Endothelial cell of umbilical vein (primary cell): Measurements from ENCODE around the gene HAUS6. TPM values are rescaled to one million over a fixed set of nuclear protein-coding genes. Genes with fewer than 3 reads are reported as not detected.

Experiments used
- BruUV-seq: library from RNA; stranded (reverse); fragments of 400-500 nt; replicated peaks from 2 replicates; lab custom pipeline; 2021; lab: Mats Ljungman, UMichigan
- CTCF ChIA-PET: fragments of 300-600, 350-600 bp; sonication (Branson Sonifier 250); formaldehyde crosslinking; loops from one replicate; lab custom pipeline; 2021; ENCODE audit warnings: antibody characterized with exemption, inconsistent platforms; lab: Charles Lee
- POLR2A ChIA-PET: fragments of 300-600, 350-600 bp; sonication (Branson Sonifier 250); formaldehyde crosslinking; loops from one replicate; lab custom pipeline; 2021; ENCODE audit warnings: antibody characterized with exemption, inconsistent platforms; lab: Charles Lee
- DNase-seq: peaks from one replicate; pipeline ENCODE4 v3.0.0-alpha.2; 2011; ENCODE audit warnings: low read depth, low spot score
- FAIRE-seq: peaks from 2 replicates; lab custom pipeline; 2011; peaks lifted over from hg19 to GRCh38; lab: Jason Lieb, UNC
- H2AFZ ChIP-seq: 2 replicates; pipeline ENCODE4 v1.6.0; 2012; ENCODE audit warnings: low read depth, low read length, control low read depth, inconsistent platforms
- H3K27ac ChIP-seq: 2 replicates; pipeline ENCODE4 v1.5.1; 2011; ENCODE audit warnings: low read depth, mild to moderate bottlenecking, control low read depth, low read length, moderate library complexity; ENCODE audit not compliant: insufficient read depth
- H3K27me3 ChIP-seq, 2 experiments: 2 replicates each; pipeline versions ENCODE4 v1.6.0 to v1.6.1; 2011; ENCODE audit warnings: low read length in 2 of 2, mixed read lengths in 1 of 2; ENCODE audit not compliant: control insufficient read depth in 2 of 2, insufficient read depth in 2 of 2
- H3K36me3 ChIP-seq, 2 experiments: 2 replicates in 1 of 2; 3 replicates in 1 of 2; pipeline ENCODE4 v1.5.1; 2011; ENCODE audit warnings: low read length in 2 of 2, mild to moderate bottlenecking in 1 of 2, moderate library complexity in 1 of 2; ENCODE audit not compliant: control insufficient read depth in 2 of 2, insufficient read depth in 2 of 2; ENCODE audit errors: extremely low read depth in 1 of 2
- H3K4me1 ChIP-seq: 3 replicates; pipeline ENCODE4 v1.5.1; 2011; ENCODE audit warnings: mild to moderate bottlenecking, low read length; ENCODE audit not compliant: control insufficient read depth, insufficient read depth; ENCODE audit errors: extremely low read depth
- H3K4me2 ChIP-seq: 2 replicates; pipeline ENCODE4 v1.6.1; 2011; ENCODE audit warnings: low read length, control low read depth, mixed read lengths; ENCODE audit not compliant: insufficient read depth
- H3K4me3 ChIP-seq, 3 experiments: fragments of 200-600 bp in 1 of 3; sonication (generic), shearing (Covaris generic) in 1 of 3; replicated peaks in 1 of 3; 2 replicates each; pipeline ENCODE4 v1.5.1; 2011 to 2016; ENCODE audit warnings: control low read depth in 3 of 3, low read length in 3 of 3, mild to moderate bottlenecking in 2 of 3, inconsistent platforms in 1 of 3, low read depth in 1 of 3, moderate library complexity in 1 of 3; ENCODE audit not compliant: insufficient read depth in 1 of 3
- H3K79me2 ChIP-seq: 2 replicates; pipeline ENCODE4 v1.6.0; 2012; ENCODE audit warnings: low read length, inconsistent platforms; ENCODE audit not compliant: control insufficient read depth, insufficient read depth
- H3K9ac ChIP-seq: replicated peaks from 2 replicates; pipeline ENCODE3; 2011; ENCODE audit warnings: low read length, control low read depth; ENCODE audit not compliant: insufficient read depth; ENCODE audit errors: extremely low read depth
- H3K9me1 ChIP-seq: replicated peaks from 3 replicates; pipeline ENCODE4 v1.6.0; 2011; ENCODE audit warnings: mild to moderate bottlenecking, low read length; ENCODE audit not compliant: control insufficient read depth, insufficient read depth; ENCODE audit errors: extremely low read depth
- H3K9me3 ChIP-seq: replicated peaks from 2 replicates; pipeline ENCODE4 v1.5.1; 2012; ENCODE audit warnings: low read length, inconsistent platforms; ENCODE audit not compliant: control insufficient read depth, insufficient read depth
- H4K20me1 ChIP-seq: replicated peaks from 2 replicates; pipeline ENCODE3; 2011; ENCODE audit warnings: mild to moderate bottlenecking, low read length; ENCODE audit not compliant: control insufficient read depth, insufficient read depth; ENCODE audit errors: extremely low read depth
- EZH2 ChIP-seq: IDR thresholded peaks from 2 replicates; pipeline ENCODE4 v1.6.1; 2012; ENCODE audit warnings: borderline replicate concordance, low read depth, mild to moderate bottlenecking, moderate library complexity, low read length, inconsistent platforms; ENCODE audit not compliant: severe bottlenecking
- FOS ChIP-seq: IDR thresholded peaks from 2 replicates; pipeline ENCODE4 v1.6.1; 2011; ENCODE audit warnings: mild to moderate bottlenecking, low read length, moderate library complexity, borderline replicate concordance; ENCODE audit not compliant: insufficient read depth
- GATA2 ChIP-seq: IDR thresholded peaks from 2 replicates; pipeline ENCODE4 v1.7.0; 2011; ENCODE audit warnings: low read depth, mild to moderate bottlenecking, moderate library complexity, mixed read lengths, low read length; ENCODE audit not compliant: insufficient read length, insufficient read depth
- JUN ChIP-seq: IDR thresholded peaks from 2 replicates; pipeline ENCODE4 v1.6.1; 2011; ENCODE audit warnings: borderline replicate concordance, low read depth; ENCODE audit not compliant: insufficient read length, insufficient read depth
- MYC ChIP-seq: IDR thresholded peaks from one replicate; pipeline ENCODE4 v1.6.1; 2011; ENCODE audit warnings: mild to moderate bottlenecking, low read depth, low read length
- POLR2A ChIP-seq: IDR thresholded peaks from 2 replicates; pipeline ENCODE4 v1.6.1; 2012; ENCODE audit warnings: low read depth, mild to moderate bottlenecking, control low read depth, low read length
- POLR2AphosphoS5 ChIP-seq: IDR thresholded peaks from 2 replicates; pipeline ENCODE4 v1.6.1; 2012; ENCODE audit warnings: low read depth, mild to moderate bottlenecking, control low read depth, low read length, moderate library complexity; ENCODE audit not compliant: insufficient read depth
- dilution Hi-C: fragments of 300-500 bp; cut with MboI; formaldehyde crosslinking; loops from one replicate; pipeline ENCODE4 v1.15.0; 2019; ENCODE audit warnings: low sequenced_read_pairs; ENCODE audit not compliant: extremely low pct_ligation_motif_present
- intact Hi-C: fragments of 100-400 bp; cut with micrococcal nuclease; formaldehyde crosslinking; loops from one replicate; pipeline ENCODE4 v1.10.0; 2022
- polyA plus RNA-seq, 4 experiments: library from polyadenylated mRNA; depleted of rRNA in 3 of 4; stranded (reverse) in 3 of 4; unstranded in 1 of 4; fragments of >200 nt; gene quantifications; 2 replicates each; pipeline versions ENCODE4 v1.2.1 to v1.2.3, GENCODE V29; 2011 to 2012; ENCODE audit warnings: missing spikeins in 1 of 4
- total RNA-seq: library from RNA; stranded (reverse); gene quantifications from 2 replicates; pipeline ENCODE4 v1.2.3, GENCODE V29; 2021
- TF ChIP-seq, protein P1 (sequence below), 2 donors: IDR thresholded peaks; 1 replicate in 1 of 2; 2 replicates in 1 of 2; pipeline ENCODE4 v1.5.1; 2011; ENCODE audit warnings: low read length in 2 of 2, mild to moderate bottlenecking in 2 of 2, moderate library complexity in 2 of 2, control low read depth in 1 of 2, inconsistent platforms in 1 of 2, low read depth in 1 of 2; ENCODE audit not compliant: insufficient read depth in 1 of 2; ENCODE audit errors: extremely low read depth in 1 of 2
- TF ChIP-seq, protein P2 (sequence below): IDR thresholded peaks from 2 replicates; pipeline ENCODE4 v1.6.1; 2011; ENCODE audit not compliant: insufficient read depth, insufficient read length

The HAUS6 gene
- total and polyA plus RNA-seq, 2 donors (not counting 3 experiments of a cell fraction or from before 2014, with no cell fraction given), result 4.5 to 19.6 TPM

DNA sequence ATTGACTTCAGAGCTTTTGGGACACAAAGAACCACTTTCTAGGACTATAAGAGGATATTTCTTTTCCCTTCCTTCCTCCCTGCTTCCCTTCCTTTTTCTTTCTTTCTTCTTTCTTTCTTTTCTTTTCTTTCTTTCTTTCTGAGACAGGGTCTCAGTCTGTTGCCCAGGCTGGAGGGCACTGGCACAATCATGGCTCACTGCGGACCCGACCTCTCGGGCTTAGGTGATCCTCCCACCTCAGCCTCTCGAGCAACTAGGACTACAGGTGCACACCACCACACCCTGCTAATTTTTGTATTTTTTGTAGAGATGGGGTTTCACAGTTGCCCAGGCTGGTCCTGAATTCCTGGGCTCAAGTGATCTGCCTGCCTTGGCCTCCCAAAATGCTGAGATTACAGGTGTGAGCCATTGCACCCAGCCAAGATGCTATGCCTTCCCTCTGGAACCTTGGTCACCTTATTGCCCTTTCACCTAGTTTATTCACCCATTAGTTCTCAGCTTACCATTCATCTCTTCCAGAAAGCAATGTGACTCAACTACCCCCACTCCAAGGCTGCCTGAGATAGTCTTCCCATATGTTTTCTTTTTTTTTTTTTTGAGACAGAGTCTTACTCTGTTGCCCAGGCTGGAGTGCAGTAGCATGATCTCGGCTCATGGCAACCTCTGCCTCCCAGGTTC, 14.5 kb upstream of the HAUS6 start:
- TF ChIP-seq POLR2A (no peak), POLR2AphosphoS5 (no peak), EZH2 (no peak), JUN (no peak), MYC (no peak), GATA2 (no peak), FOS (no peak)
- TF ChIP-seq, protein P1, sequence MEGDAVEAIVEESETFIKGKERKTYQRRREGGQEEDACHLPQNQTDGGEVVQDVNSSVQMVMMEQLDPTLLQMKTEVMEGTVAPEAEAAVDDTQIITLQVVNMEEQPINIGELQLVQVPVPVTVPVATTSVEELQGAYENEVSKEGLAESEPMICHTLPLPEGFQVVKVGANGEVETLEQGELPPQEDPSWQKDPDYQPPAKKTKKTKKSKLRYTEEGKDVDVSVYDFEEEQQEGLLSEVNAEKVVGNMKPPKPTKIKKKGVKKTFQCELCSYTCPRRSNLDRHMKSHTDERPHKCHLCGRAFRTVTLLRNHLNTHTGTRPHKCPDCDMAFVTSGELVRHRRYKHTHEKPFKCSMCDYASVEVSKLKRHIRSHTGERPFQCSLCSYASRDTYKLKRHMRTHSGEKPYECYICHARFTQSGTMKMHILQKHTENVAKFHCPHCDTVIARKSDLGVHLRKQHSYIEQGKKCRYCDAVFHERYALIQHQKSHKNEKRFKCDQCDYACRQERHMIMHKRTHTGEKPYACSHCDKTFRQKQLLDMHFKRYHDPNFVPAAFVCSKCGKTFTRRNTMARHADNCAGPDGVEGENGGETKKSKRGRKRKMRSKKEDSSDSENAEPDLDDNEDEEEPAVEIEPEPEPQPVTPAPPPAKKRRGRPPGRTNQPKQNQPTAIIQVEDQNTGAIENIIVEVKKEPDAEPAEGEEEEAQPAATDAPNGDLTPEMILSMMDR (IDR thresholded peaks at IDR 0.05; ENCODE audit: extremely low read depth in 1 of 2, insufficient read depth in 1 of 2, low read depth in 1 of 2, low read length in 2 of 2), result no peak
- TF ChIP-seq, protein P2, sequence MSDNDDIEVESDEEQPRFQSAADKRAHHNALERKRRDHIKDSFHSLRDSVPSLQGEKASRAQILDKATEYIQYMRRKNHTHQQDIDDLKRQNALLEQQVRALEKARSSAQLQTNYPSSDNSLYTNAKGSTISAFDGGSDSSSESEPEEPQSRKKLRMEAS, result no peak
- no peak overlapping the region for H3K4me3 ChIP-seq
- ChIA-PET CTCF (interaction anchor here (1.6 to 1.9 kb wide), 2 partner anchors 57 to 340 kb away, joined by 6 to 9 read pairs; no protein-coding TSS in a partner anchor), POLR2A (interaction anchor here (0.7 kb wide), 1 partner anchor 254 kb away, joined by 3 read pairs; no protein-coding TSS in a partner anchor)
- FAIRE-seq (no peak), DNase-seq (no peak)
- no peaks in the 10 kb centered on the region for H4K20me1 ChIP-seq
- no peaks in the 10 kb centered on the region for H3K9me1 ChIP-seq
- BruUV-seq, result no TSS peak
- H3K9ac ChIP-seq, result no peak overlapping the region
- H3K27ac ChIP-seq, result no peak overlapping the region
- intact Hi-C loops, result loop anchor here (5.0 kb wide), 1 partner anchor 260 kb away; no protein-coding TSS in a partner anchor
- peaks cover 22 to 28% of the 10 kb centered on the region in 2 experiments for H3K36me3 ChIP-seq
- H3K27me3 ChIP-seq, result no peaks in the 10 kb centered on the region
- no peak overlapping the region for H3K4me2 ChIP-seq
- H3K79me2 ChIP-seq, result no peaks in the 10 kb centered on the region
- dilution Hi-C loops, result no loop called here
- no peak overlapping the region for H2AFZ ChIP-seq
- peaks cover 30% of the 10 kb centered on the region for H3K4me1 ChIP-seq
- H3K9me3 ChIP-seq, result no peaks in the 10 kb centered on the region
